Cardiac fibroblast (primary cell): ENCODE measurements around the gene MAGEF1.

Experiments used
- DNase-seq, 2 donors: peaks; one replicate each; pipeline versions ENCODE4 v3.0.0 to v3.0.0-alpha.2; 2010; ENCODE audit warnings: low read depth in 2 of 2
- H3K4me3 ChIP-seq, 2 donors: replicated peaks in 1 of 2; 1 replicate in 1 of 2; 2 replicates in 1 of 2; pipeline ENCODE4 v1.5.1; 2011; ENCODE audit warnings: low read depth in 2 of 2, low read length in 2 of 2, mild to moderate bottlenecking in 2 of 2, moderate library complexity in 1 of 2
- CTCF ChIP-seq: IDR thresholded peaks from one replicate; pipeline ENCODE4 v1.5.1; 2011; ENCODE audit warnings: low read depth, mild to moderate bottlenecking, low read length, inconsistent platforms

MAGEF1 gene

GRCh38 chr3:184728010-184728527 lies 16.2 kb upstream of the MAGEF1 start:
- DNase-seq: no peak
- no peak for TF ChIP-seq CTCF

GRCh38 chr3:184727357-184728009 lies 15.6 kb upstream of the MAGEF1 start:
- H3K4me3 ChIP-seq: no peak overlapping the region
- DNase-seq: peak; percentile 75
- peak; percentile 79 for TF ChIP-seq CTCF

More at GRCh38 chr3:184728010-184728527, 16.2 kb upstream of the MAGEF1 start:
- H3K4me3 ChIP-seq: no peak overlapping the region

GRCh38 chr3:184726497-184726896 lies 14.6 kb upstream of the MAGEF1 start:
- TF ChIP-seq CTCF: no peak
- no peak overlapping the region for H3K4me3 ChIP-seq
- no peak for DNase-seq

GRCh38 chr3:184725176-184725719 lies 13.4 kb upstream of the MAGEF1 start:
- no peak overlapping the region for H3K4me3 ChIP-seq
- TF ChIP-seq CTCF: no peak
- no peak for DNase-seq

GRCh38 chr3:184724699-184725098 lies 12.8 kb upstream of the MAGEF1 start:
- no peak overlapping the region for H3K4me3 ChIP-seq
- no peak for TF ChIP-seq CTCF
- DNase-seq: no peak

- no peak overlapping the region for H3K4me3 ChIP-seq
- no peak for DNase-seq
- no peak for TF ChIP-seq CTCF
Measured at GRCh38 chr3:184719709-184720108, 7.8 kb upstream of the MAGEF1 start.
